Left lung (tissue), 10 donors: ENCODE results near the gene ANLN. TPM values are rescaled to one million over a fixed set of nuclear protein-coding genes. Genes with fewer than 3 reads are reported as not detected.

Experiments used
- ATAC-seq: fragments of 200-7000 bp; cut with Tn5 transposase; one replicate; pipeline ENCODE4 v1.9.1; 2020; ENCODE audit warnings: moderate library complexity
- DNase-seq, 4 donors: peaks; one replicate each; pipeline ENCODE4 v3.0.0-alpha.2; 2013 to 2020
- H3K27ac ChIP-seq, 2 donors: fragments of 200-600 bp; sonication (generic) in 1 of 2; one replicate each; pipeline versions ENCODE4 v1.5.0 to v1.8.0; 2020 to 2021
- H3K27me3 ChIP-seq, 2 donors: fragments of 200-600 bp; sonication (generic) in 1 of 2; one replicate each; pipeline versions ENCODE4 v1.5.0 to v1.8.0; 2020 to 2021
- H3K36me3 ChIP-seq, 2 donors: fragments of 200-600 bp; sonication (generic) in 1 of 2; one replicate each; pipeline versions ENCODE4 v1.5.0 to v1.8.0; 2020 to 2021
- H3K4me1 ChIP-seq, 2 donors: fragments of 200-600 bp; one replicate each; pipeline ENCODE4 v1.8.0; 2021
- H3K4me3 ChIP-seq, 2 donors: fragments of 200-600 bp; sonication (generic) in 1 of 2; one replicate each; pipeline versions ENCODE4 v1.5.0 to v1.8.0; 2020 to 2021; ENCODE audit warnings: mild to moderate bottlenecking in 1 of 2
- H3K9me3 ChIP-seq, 2 donors: fragments of 200-600 bp; sonication (generic) in 1 of 2; one replicate each; pipeline versions ENCODE4 v1.5.0 to v1.8.0; 2020 to 2021
- CTCF ChIP-seq, 2 donors: fragments of 200-600 bp; sonication (generic) in 1 of 2; IDR thresholded peaks; one replicate each; pipeline versions ENCODE4 v1.5.0 to v1.8.0; 2021; ENCODE audit warnings: antibody characterized with exemption in 2 of 2
- intact Hi-C, 2 donors: fragments of 100-400 bp; cut with DNase I; formaldehyde crosslinking; loops; one replicate each; pipeline versions ENCODE4 v1.11.2 to v1.14.2; 2022
- polyA plus RNA-seq, 6 donors: library from polyadenylated mRNA; unstranded; fragments of 120-200 nt; gene quantifications; one replicate each; pipeline ENCODE4 v1.2.1, GENCODE V29; 2013; ENCODE audit not compliant: insufficient read length in 6 of 6
- total RNA-seq, 2 donors: library from RNA; stranded (reverse); fragmentation: NEBNext Ultra II Directional; extraction: Animal tissue kit (Norgen Biotek cat#: 25700); gene quantifications; one replicate each; pipeline ENCODE4 v1.2.1, GENCODE V29; 2021
- donor health status: DM: no; HTN: yes; CAD: no.
- donor health status: DM: no; HTN: no; CAD: no.

The ANLN gene
- total and polyA plus RNA-seq, 8 donors: 9.0 to 68.5 (median 33.5) TPM

GRCh38 chr7:36358589-36358988 lies 31.1 kb upstream of the ANLN start:
- ATAC-seq (no peak), DNase-seq (no peak)
- H3K27ac ChIP-seq: no peak overlapping the region
- intact Hi-C loops: no loop called here
- no peak overlapping the region for H3K4me3 ChIP-seq
- no peaks in the 10 kb centered on the region for H3K4me1 ChIP-seq
- no peak for TF ChIP-seq CTCF (IDR thresholded peaks at IDR 0.05)
- no peaks in the 10 kb centered on the region for H3K36me3 ChIP-seq
- H3K9me3 ChIP-seq: no peaks in the 10 kb centered on the region
- H3K27me3 ChIP-seq: no peaks in the 10 kb centered on the region

DNA sequence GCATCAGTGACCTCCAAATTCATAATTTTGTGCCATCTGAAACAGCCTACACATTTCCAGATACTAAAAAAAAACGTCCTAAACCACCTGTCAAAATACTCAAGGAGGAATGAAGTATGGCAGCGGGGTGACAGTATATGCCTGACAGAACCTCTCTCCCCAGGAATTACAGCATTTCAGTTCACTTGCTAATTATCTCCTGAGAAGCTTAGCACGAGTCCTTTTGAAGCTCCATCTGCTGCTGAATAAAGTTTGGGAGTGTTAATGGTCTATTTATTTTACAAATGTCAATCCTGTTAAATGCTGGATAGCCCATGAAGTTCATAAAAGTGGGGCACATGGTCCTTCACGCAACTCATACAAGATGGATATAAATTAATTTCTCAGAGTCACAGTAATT lies 29.4 kb upstream of the ANLN start:
- ATAC-seq: no peak
- H3K27me3 ChIP-seq: no peaks in the 10 kb centered on the region
- no peaks in the 10 kb centered on the region for H3K36me3 ChIP-seq
- no peak for TF ChIP-seq CTCF (IDR thresholded peaks at IDR 0.05)
- no peak for DNase-seq
- no peak overlapping the region for H3K27ac ChIP-seq
- intact Hi-C loops: no loop called here
- no peaks in the 10 kb centered on the region for H3K9me3 ChIP-seq
- no peaks in the 10 kb centered on the region for H3K4me1 ChIP-seq
- H3K4me3 ChIP-seq: no peak overlapping the region

DNA sequence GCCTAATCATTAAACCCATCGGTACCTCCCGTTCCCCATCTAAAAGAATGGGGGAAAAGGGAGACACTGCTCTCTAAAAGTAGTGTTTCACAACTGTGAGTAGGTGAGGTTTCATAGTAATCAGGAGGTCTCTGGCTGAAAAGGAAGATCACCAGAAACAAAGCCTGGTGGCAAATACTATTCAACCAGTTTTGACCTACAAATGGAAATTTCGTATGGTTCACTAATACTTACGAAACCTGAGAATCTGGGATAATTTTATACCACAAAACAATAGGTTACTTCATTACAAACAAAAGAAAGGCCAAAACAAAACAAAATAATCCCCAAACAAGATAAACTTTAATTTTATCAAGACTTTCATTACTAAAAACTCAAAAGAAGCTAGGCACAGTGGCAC lies 28.4 kb upstream of the ANLN start:
- H3K27me3 ChIP-seq: peaks cover 0 to 7% of the 10 kb centered on the region in 2 donors
- no peaks in the 10 kb centered on the region for H3K36me3 ChIP-seq
- no peaks in the 10 kb centered on the region for H3K9me3 ChIP-seq
- no peak overlapping the region for H3K4me3 ChIP-seq
- intact Hi-C loops: no loop called here
- H3K27ac ChIP-seq: no peak overlapping the region
- DNase-seq (no peak), ATAC-seq (no peak)
- no peak for TF ChIP-seq CTCF (IDR thresholded peaks at IDR 0.05)
- peaks cover 0 to under 1% of the 10 kb centered on the region in 2 donors for H3K4me1 ChIP-seq

DNA sequence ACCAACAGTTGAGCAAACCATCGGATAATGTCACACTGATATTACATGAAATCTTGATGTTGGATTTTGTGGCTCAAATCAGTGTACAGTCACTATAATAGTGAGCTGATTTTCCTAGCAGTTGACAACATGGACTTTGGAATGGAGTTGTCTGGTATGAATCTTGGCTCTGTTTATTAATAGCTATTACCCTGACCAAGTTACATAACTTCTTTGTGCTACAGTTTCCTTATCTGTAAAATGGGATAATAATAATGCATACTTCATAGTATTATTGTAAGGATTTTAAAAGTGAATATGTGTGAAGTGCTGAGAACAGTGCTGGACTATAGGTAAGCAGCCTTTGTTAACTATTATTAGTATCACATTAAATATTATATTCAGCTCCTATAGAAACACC lies 26.1 kb upstream of the ANLN start:
- DNase-seq: no peak
- Histone ChIP-seq H3K4me3 (no peak overlapping the region), H3K27ac (no peak overlapping the region), H3K36me3 (no peaks in the 10 kb centered on the region), H3K27me3 (peaks cover 0 to 14% of the 10 kb centered on the region in 2 donors), H3K9me3 (no peaks in the 10 kb centered on the region), H3K4me1 (peaks cover 0 to 10% of the 10 kb centered on the region in 2 donors)
- no peak for TF ChIP-seq CTCF (IDR thresholded peaks at IDR 0.05)
- ATAC-seq: no peak
- intact Hi-C loops: no loop called here

GRCh38 chr7:36366005-36366717 lies 23.5 kb upstream of the ANLN start:
- no peaks in the 10 kb centered on the region for H3K9me3 ChIP-seq
- intact Hi-C loops: no loop called here
- H3K4me1 ChIP-seq: peaks cover 0 to 10% of the 10 kb centered on the region in 2 donors
- H3K36me3 ChIP-seq: no peaks in the 10 kb centered on the region
- ATAC-seq (no peak), DNase-seq (no peak)
- H3K4me3 ChIP-seq: peak overlapping the region; percentile 65 to 67
- peak overlapping the region; percentile 58 to 64 for H3K27ac ChIP-seq
- no peak for TF ChIP-seq CTCF (IDR thresholded peaks at IDR 0.05)
- H3K27me3 ChIP-seq: peaks cover 0 to 14% of the 10 kb centered on the region in 2 donors
